Ishikawa (cell line): ENCODE measurements around the gene SDK2.

ENCODE experiments used
- CEBPB ChIP-seq: IDR thresholded peaks from 2 replicates; pipeline ENCODE4 v1.6.1; 2012
- CREB1 ChIP-seq: IDR thresholded peaks from 2 replicates; pipeline ENCODE4 v1.6.1; 2012; ENCODE audit warnings: low read depth
- EGR1 ChIP-seq: IDR thresholded peaks from 2 replicates; pipeline ENCODE4 v1.6.1; 2012
- EP300 ChIP-seq: IDR thresholded peaks from 2 replicates; pipeline ENCODE4 v1.6.1; 2012; ENCODE audit warnings: borderline replicate concordance
- FOXM1 ChIP-seq: IDR thresholded peaks from 2 replicates; pipeline ENCODE4 v1.6.1; 2012; ENCODE audit warnings: low read depth, borderline replicate concordance
- NFIC ChIP-seq: IDR thresholded peaks from 2 replicates; pipeline ENCODE4 v1.6.1; 2012
- RAD21 ChIP-seq: IDR thresholded peaks from 2 replicates; pipeline ENCODE4 v1.6.1; 2012; ENCODE audit warnings: low read depth
- TAF1 ChIP-seq: IDR thresholded peaks from 2 replicates; pipeline ENCODE4 v1.6.1; 2012; ENCODE audit warnings: low read depth, mild to moderate bottlenecking
- TCF12 ChIP-seq: IDR thresholded peaks from 2 replicates; pipeline ENCODE4 v1.6.1; 2012; ENCODE audit warnings: low read depth
- TEAD4 ChIP-seq: IDR thresholded peaks from 2 replicates; pipeline ENCODE4 v1.6.1; 2012
- YY1 ChIP-seq: IDR thresholded peaks from 2 replicates; pipeline ENCODE4 v1.6.1; 2012; ENCODE audit warnings: low read depth
- ZBTB7A ChIP-seq: IDR thresholded peaks from 2 replicates; pipeline ENCODE4 v1.6.1; 2012; ENCODE audit warnings: low read depth
- TF ChIP-seq, protein P1 (sequence below): IDR thresholded peaks from 2 replicates; pipeline ENCODE4 v1.6.1; 2012; ENCODE audit warnings: low read depth, mild to moderate bottlenecking
- TF ChIP-seq, protein P2 (sequence below): IDR thresholded peaks from 2 replicates; pipeline ENCODE4 v1.6.1; 2012
- TF ChIP-seq, protein P3 (sequence below): IDR thresholded peaks from 2 replicates; pipeline ENCODE4 v1.6.1; 2012

Gene SDK2

DNA sequence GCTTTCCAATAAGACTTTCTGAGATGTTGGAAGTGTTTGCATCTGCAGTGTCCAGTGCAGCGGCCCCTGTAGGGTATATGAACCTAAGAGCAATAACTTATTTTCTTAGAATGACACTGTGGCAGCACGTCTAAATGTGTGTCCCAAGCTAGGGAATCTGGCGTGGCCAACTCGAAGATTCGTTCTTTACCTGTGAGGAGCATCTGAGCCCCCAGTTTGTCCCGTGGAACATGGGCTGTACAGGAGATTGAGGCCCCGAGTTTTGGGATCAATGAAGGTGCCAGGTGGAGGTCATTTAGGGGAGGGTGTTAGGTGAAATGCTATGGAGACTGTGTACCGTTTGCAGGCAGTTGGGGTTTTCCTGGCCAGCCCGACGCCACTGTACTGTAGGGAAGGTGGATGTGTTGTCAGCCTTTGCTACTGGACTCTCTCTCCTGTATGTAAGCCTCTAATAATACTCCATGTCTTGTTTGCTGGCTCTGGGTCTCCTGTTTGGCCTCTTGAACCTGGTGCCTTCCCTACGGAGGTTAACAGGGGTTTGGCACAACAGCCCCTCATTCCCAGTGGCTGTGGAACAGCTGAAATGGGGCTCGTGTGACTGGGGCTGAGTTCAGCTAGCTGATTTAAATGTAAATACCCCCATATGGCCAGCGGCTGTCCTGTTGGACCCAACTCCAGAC, 45.5 kb upstream of the SDK2 start:
- no peak for TF ChIP-seq ZBTB7A
- TF ChIP-seq, protein P1, sequence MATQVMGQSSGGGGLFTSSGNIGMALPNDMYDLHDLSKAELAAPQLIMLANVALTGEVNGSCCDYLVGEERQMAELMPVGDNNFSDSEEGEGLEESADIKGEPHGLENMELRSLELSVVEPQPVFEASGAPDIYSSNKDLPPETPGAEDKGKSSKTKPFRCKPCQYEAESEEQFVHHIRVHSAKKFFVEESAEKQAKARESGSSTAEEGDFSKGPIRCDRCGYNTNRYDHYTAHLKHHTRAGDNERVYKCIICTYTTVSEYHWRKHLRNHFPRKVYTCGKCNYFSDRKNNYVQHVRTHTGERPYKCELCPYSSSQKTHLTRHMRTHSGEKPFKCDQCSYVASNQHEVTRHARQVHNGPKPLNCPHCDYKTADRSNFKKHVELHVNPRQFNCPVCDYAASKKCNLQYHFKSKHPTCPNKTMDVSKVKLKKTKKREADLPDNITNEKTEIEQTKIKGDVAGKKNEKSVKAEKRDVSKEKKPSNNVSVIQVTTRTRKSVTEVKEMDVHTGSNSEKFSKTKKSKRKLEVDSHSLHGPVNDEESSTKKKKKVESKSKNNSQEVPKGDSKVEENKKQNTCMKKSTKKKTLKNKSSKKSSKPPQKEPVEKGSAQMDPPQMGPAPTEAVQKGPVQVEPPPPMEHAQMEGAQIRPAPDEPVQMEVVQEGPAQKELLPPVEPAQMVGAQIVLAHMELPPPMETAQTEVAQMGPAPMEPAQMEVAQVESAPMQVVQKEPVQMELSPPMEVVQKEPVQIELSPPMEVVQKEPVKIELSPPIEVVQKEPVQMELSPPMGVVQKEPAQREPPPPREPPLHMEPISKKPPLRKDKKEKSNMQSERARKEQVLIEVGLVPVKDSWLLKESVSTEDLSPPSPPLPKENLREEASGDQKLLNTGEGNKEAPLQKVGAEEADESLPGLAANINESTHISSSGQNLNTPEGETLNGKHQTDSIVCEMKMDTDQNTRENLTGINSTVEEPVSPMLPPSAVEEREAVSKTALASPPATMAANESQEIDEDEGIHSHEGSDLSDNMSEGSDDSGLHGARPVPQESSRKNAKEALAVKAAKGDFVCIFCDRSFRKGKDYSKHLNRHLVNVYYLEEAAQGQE = no peak
- no peak for TF ChIP-seq FOXM1
- no peak for TF ChIP-seq TAF1
- TF ChIP-seq RAD21 = no peak
- no peak for TF ChIP-seq EP300
- TF ChIP-seq EGR1 = no peak
- no peak for TF ChIP-seq CEBPB
- no peak for TF ChIP-seq YY1
- TF ChIP-seq, protein P2, sequence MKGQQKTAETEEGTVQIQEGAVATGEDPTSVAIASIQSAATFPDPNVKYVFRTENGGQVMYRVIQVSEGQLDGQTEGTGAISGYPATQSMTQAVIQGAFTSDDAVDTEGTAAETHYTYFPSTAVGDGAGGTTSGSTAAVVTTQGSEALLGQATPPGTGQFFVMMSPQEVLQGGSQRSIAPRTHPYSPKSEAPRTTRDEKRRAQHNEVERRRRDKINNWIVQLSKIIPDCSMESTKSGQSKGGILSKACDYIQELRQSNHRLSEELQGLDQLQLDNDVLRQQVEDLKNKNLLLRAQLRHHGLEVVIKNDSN = no peak
- TF ChIP-seq CREB1 = no peak
- TF ChIP-seq NFIC = no peak

DNA sequence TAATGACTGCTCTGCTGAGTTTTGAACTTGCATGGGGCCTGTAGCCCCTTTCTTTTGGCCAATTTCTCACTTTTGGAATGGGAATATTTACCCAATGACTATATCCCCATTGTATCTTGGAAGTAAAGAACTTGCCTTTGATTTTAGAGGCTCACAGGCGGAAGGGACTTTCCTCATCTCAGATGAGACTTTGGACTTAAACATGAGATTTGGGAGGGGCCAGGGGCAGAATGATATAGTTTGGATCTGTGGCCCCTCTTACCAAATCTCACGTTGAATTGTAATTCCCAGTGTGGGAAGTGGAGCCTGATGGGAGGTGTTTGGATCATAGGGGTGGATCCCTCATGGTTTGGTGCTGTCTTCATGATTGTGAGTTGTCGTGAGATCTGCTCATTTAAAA, 42.7 kb upstream of the SDK2 start:
- TF ChIP-seq, protein P3, sequence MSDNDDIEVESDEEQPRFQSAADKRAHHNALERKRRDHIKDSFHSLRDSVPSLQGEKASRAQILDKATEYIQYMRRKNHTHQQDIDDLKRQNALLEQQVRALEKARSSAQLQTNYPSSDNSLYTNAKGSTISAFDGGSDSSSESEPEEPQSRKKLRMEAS = no peak
- no peak for TF ChIP-seq TCF12

DNA sequence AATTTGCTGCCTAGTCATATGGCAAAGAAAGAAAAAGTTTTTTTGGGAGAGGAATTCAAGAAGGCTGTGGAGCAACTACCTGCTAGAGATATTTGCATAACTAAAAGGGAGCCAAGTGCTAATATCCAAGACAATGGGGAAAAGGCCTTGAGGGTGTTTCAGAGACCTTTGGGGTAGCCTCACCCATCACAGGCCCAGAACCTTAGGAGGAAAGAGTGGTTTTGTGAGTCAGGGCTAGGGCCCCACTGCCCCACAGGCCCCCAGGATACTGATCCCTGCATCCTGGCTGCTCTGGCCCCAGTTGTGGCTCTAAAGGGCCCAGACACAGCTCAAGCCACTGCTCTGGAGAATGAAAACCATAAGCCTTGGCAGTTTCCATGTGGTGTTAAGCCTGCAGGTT, 41.9 kb upstream of the SDK2 start:
- TF ChIP-seq RAD21 = no peak

DNA sequence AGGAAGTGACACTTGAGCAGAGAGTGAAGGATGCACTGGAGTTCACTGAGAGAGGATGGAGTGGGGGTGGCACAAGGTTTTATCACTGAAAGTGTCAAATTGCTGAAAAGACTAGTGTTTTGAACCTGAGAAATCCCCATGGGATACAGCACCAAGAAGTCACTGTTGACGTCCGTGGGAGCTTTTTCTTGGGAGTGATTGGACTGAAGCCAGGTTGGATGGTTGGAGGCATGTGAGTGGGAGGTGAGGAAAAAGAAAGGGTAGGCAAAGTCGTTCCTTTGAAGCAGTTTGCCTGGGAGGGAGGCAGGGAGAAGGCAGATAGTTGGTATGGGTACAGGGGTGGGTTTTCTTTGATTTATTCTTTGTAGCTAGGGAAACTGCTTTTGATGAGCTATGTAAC, 39.9 kb upstream of the SDK2 start:
- no peak for TF ChIP-seq YY1
- no peak for TF ChIP-seq TEAD4
- TF ChIP-seq CREB1 = no peak
- TF ChIP-seq, protein P2 = no peak
- TF ChIP-seq, protein P3 = no peak
- TF ChIP-seq TAF1 = no peak
- no peak for TF ChIP-seq EGR1
- TF ChIP-seq TCF12 = no peak
- no peak for TF ChIP-seq ZBTB7A
- no peak for TF ChIP-seq RAD21
- TF ChIP-seq EP300 = no peak
- TF ChIP-seq CEBPB = no peak
- no peak for TF ChIP-seq FOXM1
- TF ChIP-seq, protein P1 = no peak
- TF ChIP-seq NFIC = no peak

DNA sequence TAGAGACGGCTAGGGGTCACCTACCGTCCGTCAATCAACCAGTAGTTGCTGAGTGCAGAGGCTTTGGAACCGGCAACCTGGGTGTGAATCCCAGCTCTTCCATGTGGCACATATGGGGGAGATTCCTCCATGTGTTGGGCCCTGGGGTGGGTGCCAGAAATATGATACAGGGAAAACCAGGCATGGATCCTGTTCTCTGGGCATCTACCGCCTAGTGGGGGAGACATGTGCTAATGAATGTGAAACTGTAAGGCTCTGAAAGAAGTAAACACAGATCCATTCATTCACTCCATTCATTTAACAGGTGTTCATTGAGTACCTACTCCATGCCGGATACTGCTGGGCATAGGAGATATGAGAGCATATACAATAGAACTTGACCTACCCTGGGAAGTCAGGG, 39.5 kb upstream of the SDK2 start:
- TF ChIP-seq, protein P1 = no peak
- TF ChIP-seq FOXM1 = no peak
- no peak for TF ChIP-seq CREB1
- TF ChIP-seq ZBTB7A = no peak
- no peak for TF ChIP-seq NFIC
- TF ChIP-seq, protein P2 = no peak
- no peak for TF ChIP-seq CEBPB
- TF ChIP-seq YY1 = no peak
- no peak for TF ChIP-seq EGR1
- TF ChIP-seq, protein P3 = no peak
- no peak for TF ChIP-seq RAD21
